ENCODE results near the gene EMC1.

EMC1 gene

DNA sequence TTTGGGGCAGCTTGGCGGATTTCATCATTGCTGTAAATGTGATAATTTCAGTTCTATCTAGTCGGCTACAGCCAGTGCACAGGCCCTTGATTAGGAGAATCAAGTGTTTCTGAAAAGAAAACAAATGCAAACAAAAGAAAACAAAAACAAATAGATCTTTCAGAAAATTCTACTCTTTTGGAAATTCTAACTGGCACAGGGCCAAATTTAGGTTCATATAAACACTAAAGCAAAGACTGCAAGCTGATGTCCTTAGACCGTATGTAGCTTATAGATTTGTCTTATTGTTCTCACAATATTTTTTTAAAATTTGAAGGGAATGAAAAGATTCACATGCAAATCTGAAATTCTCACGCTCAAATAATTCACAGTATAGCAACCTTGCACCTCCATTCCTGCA, 52.5 kb downstream of the EMC1 start:
- Histone ChIP-seq H3K4me2 (ENCODE audit: insufficient read depth, low read length) (no peak overlapping the region), H2AFZ (ENCODE audit: low read depth, low read length) (no peak overlapping the region), H3K27me3 (ENCODE audit: insufficient read depth, low read length, poor library complexity) (no peaks in the 10 kb centered on the region), H3K4me3 (ENCODE audit: low read depth in 1 of 2, low read length in 2 of 2) (no peak overlapping the region), H3K36me3 (ENCODE audit: insufficient read depth, low read length) (peaks cover 73% of the 10 kb centered on the region), H3K4me1 (ENCODE audit: insufficient read depth, low read length) (no peaks in the 10 kb centered on the region), H3K9ac (ENCODE audit: low read depth, low read length) (no peak overlapping the region), H3K9me3 (ENCODE audit: insufficient read depth, low read length, severe bottlenecking) (no peaks in the 10 kb centered on the region), H3K27ac (ENCODE audit: low read length) (no peak overlapping the region), H4K20me1 (ENCODE audit: insufficient read depth, low read length) (peaks cover 26% of the 10 kb centered on the region; the same call in 1 of the 2 replicates), H3K79me2 (ENCODE audit: insufficient read depth, low read length) (peaks cover 47% of the 10 kb centered on the region)
- DNase-seq (no peak), ATAC-seq (ENCODE audit: insufficient read depth, low read depth) (no peak)
- TF ChIP-seq CTCF (IDR thresholded peaks at IDR 0.05; ENCODE audit: borderline replicate concordance, extremely low read depth, low read length, poor library complexity, severe bottlenecking) (no peak), EZH2 (IDR thresholded peaks at IDR 0.05; ENCODE audit: borderline replicate concordance, low read depth, low read length, severe bottlenecking) (no peak)

- peaks cover 82% of the 10 kb centered on the region for H3K36me3 ChIP-seq (ENCODE audit: insufficient read depth, low read length)
Observed at GRCh38 chr1:19197845-19198244, 53.5 kb downstream of the EMC1 start.

GRCh38 chr1:19196331-19196730, 55.0 kb downstream of the EMC1 start:
- peaks cover 22% of the 10 kb centered on the region for H3K79me2 ChIP-seq (ENCODE audit: insufficient read depth, low read length)
- H3K4me3 ChIP-seq (ENCODE audit: low read depth in 1 of 2, low read length in 2 of 2) = no peak overlapping the region
- H2AFZ ChIP-seq (ENCODE audit: low read depth, low read length) = no peak overlapping the region
- DNase-seq = no peak
- no peak overlapping the region for H3K27ac ChIP-seq (ENCODE audit: low read length)
- H3K4me2 ChIP-seq (ENCODE audit: insufficient read depth, low read length) = no peak overlapping the region
- peaks cover 5% of the 10 kb centered on the region; the same call in 1 of the 2 replicates for H4K20me1 ChIP-seq (ENCODE audit: insufficient read depth, low read length)
- no peaks in the 10 kb centered on the region for H3K9me3 ChIP-seq (ENCODE audit: insufficient read depth, low read length, severe bottlenecking)
- no peak overlapping the region for H3K9ac ChIP-seq (ENCODE audit: low read depth, low read length)
- TF ChIP-seq EZH2 (IDR thresholded peaks at IDR 0.05; ENCODE audit: borderline replicate concordance, low read depth, low read length, severe bottlenecking) (no peak), CTCF (IDR thresholded peaks at IDR 0.05; ENCODE audit: borderline replicate concordance, extremely low read depth, low read length, poor library complexity, severe bottlenecking) (no peak)
- ATAC-seq (ENCODE audit: insufficient read depth, low read depth) = no peak
- H3K27me3 ChIP-seq (ENCODE audit: insufficient read depth, low read length, poor library complexity) = no peaks in the 10 kb centered on the region
- no peaks in the 10 kb centered on the region for H3K4me1 ChIP-seq (ENCODE audit: insufficient read depth, low read length)
- peaks cover 91% of the 10 kb centered on the region for H3K36me3 ChIP-seq (ENCODE audit: insufficient read depth, low read length)

More at GRCh38 chr1:19197845-19198244, 53.5 kb downstream of the EMC1 start:
- Histone ChIP-seq H3K9me3 (ENCODE audit: insufficient read depth, low read length, severe bottlenecking) (no peaks in the 10 kb centered on the region), H3K4me1 (ENCODE audit: insufficient read depth, low read length) (no peaks in the 10 kb centered on the region), H3K4me2 (ENCODE audit: insufficient read depth, low read length) (no peak overlapping the region), H4K20me1 (ENCODE audit: insufficient read depth, low read length) (peaks cover 20% of the 10 kb centered on the region; the same call in 1 of the 2 replicates), H3K4me3 (ENCODE audit: low read depth in 1 of 2, low read length in 2 of 2) (no peak overlapping the region), H3K27me3 (ENCODE audit: insufficient read depth, low read length, poor library complexity) (no peaks in the 10 kb centered on the region), H3K27ac (ENCODE audit: low read length) (no peak overlapping the region), H2AFZ (ENCODE audit: low read depth, low read length) (no peak overlapping the region), H3K9ac (ENCODE audit: low read depth, low read length) (no peak overlapping the region), H3K79me2 (ENCODE audit: insufficient read depth, low read length) (peaks cover 37% of the 10 kb centered on the region)
- DNase-seq = no peak
- TF ChIP-seq EZH2 (IDR thresholded peaks at IDR 0.05; ENCODE audit: borderline replicate concordance, low read depth, low read length, severe bottlenecking) (no peak), CTCF (IDR thresholded peaks at IDR 0.05; ENCODE audit: borderline replicate concordance, extremely low read depth, low read length, poor library complexity, severe bottlenecking) (no peak)
- no peak for ATAC-seq (ENCODE audit: insufficient read depth, low read depth)

- Histone ChIP-seq H3K4me3 (ENCODE audit: low read depth in 1 of 2, low read length in 2 of 2) (no peak overlapping the region), H4K20me1 (ENCODE audit: insufficient read depth, low read length) (peaks cover 4% of the 10 kb centered on the region; the same call in 1 of the 2 replicates), H2AFZ (ENCODE audit: low read depth, low read length) (no peak overlapping the region), H3K9me3 (ENCODE audit: insufficient read depth, low read length, severe bottlenecking) (no peaks in the 10 kb centered on the region), H3K4me1 (ENCODE audit: insufficient read depth, low read length) (no peaks in the 10 kb centered on the region), H3K27ac (ENCODE audit: low read length) (no peak overlapping the region), H3K36me3 (ENCODE audit: insufficient read depth, low read length) (peaks cover 89% of the 10 kb centered on the region), H3K27me3 (ENCODE audit: insufficient read depth, low read length, poor library complexity) (no peaks in the 10 kb centered on the region), H3K79me2 (ENCODE audit: insufficient read depth, low read length) (no peaks in the 10 kb centered on the region), H3K9ac (ENCODE audit: low read depth, low read length) (no peak overlapping the region), H3K4me2 (ENCODE audit: insufficient read depth, low read length) (no peak overlapping the region)
- no peak for DNase-seq
- ATAC-seq (ENCODE audit: insufficient read depth, low read depth) = no peak
- no peak for TF ChIP-seq CTCF (IDR thresholded peaks at IDR 0.05; ENCODE audit: borderline replicate concordance, extremely low read depth, low read length, poor library complexity, severe bottlenecking)
- TF ChIP-seq EZH2 (IDR thresholded peaks at IDR 0.05; ENCODE audit: borderline replicate concordance, low read depth, low read length, severe bottlenecking) = no peak
Observed at GRCh38 chr1:19193004-19193403, 58.3 kb downstream of the EMC1 start.
